Myocyte (in vitro differentiated cells): ENCODE results near the gene XPO6. TPM values are rescaled to one million over a fixed set of nuclear protein-coding genes. Genes with fewer than 3 reads are reported as not detected.
"Not testable (repeated sequence)": the region's sequence is repeated elsewhere in the genome, so short reads cannot be mapped to it uniquely, and the experiment has no call there.

Source experiments
- DNase-seq: peaks from one replicate; pipeline ENCODE4 v3.0.0-alpha.2; 2012; ENCODE audit warnings: low read depth
- polyA plus RNA-seq: library from polyadenylated mRNA; unstranded; fragments of >200 nt; gene quantifications from one replicate; pipeline ENCODE4 v1.2.1, GENCODE V29; 2012; ENCODE audit warnings: missing spikeins
- total RNA-seq: library from RNA; depleted of rRNA; stranded (reverse); fragments of >200 nt; gene quantifications from 2 replicates; pipeline ENCODE4 v1.2.3, GENCODE V29; 2014

The XPO6 gene, protein sequence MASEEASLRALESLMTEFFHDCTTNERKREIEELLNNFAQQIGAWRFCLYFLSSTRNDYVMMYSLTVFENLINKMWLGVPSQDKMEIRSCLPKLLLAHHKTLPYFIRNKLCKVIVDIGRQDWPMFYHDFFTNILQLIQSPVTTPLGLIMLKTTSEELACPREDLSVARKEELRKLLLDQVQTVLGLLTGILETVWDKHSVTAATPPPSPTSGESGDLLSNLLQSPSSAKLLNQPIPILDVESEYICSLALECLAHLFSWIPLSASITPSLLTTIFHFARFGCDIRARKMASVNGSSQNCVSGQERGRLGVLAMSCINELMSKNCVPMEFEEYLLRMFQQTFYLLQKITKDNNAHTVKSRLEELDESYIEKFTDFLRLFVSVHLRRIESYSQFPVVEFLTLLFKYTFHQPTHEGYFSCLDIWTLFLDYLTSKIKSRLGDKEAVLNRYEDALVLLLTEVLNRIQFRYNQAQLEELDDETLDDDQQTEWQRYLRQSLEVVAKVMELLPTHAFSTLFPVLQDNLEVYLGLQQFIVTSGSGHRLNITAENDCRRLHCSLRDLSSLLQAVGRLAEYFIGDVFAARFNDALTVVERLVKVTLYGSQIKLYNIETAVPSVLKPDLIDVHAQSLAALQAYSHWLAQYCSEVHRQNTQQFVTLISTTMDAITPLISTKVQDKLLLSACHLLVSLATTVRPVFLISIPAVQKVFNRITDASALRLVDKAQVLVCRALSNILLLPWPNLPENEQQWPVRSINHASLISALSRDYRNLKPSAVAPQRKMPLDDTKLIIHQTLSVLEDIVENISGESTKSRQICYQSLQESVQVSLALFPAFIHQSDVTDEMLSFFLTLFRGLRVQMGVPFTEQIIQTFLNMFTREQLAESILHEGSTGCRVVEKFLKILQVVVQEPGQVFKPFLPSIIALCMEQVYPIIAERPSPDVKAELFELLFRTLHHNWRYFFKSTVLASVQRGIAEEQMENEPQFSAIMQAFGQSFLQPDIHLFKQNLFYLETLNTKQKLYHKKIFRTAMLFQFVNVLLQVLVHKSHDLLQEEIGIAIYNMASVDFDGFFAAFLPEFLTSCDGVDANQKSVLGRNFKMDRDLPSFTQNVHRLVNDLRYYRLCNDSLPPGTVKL
- 53.6 and 62.5 TPM in 2 replicates for total RNA-seq
- polyA plus RNA-seq, result 74.4 TPM

DNA sequence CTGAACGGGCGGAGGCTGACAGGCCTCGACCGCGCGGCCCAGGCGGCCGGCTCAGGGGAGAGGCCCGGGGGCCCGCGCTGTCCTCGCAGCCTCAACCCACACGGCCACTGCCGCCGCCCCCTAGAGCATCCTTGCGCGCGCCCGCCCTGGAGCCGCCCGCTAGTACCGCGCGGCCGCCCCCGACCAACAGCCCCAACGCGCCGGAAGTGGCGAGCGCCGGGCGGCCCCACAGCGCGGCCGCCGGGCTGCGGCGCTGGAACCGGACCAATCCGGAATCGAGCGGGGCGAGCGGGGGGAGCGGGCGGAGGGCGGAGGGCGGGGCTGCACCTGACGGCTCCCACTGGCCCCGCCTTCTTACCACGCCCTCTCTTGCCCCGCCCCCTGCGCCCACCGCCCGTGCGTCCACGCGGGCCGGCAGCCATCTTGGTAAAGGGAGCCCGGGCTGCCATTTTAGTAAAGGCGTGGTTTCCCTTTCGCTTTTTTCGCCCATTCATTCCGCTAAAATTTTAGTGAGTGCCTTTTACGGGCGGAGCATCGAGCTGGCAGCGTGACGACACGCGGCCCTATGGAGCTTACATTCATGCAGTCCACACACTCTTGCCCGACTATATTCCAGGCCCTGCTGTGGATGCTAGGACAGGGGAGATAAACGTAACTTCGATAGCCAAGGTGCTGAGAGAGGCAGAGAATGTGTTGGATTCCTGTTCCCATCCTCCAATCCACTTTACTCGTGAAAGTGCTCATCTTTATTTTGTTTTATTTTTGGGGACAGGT, at the start of gene XPO6:
Gene XPO6 (minus strand): TSS at position 208 of the 774 bp plus-strand sequence. CDS start 597 bp downstream, outside the sequence.
- peak; percentile 93 for DNase-seq

DNA sequence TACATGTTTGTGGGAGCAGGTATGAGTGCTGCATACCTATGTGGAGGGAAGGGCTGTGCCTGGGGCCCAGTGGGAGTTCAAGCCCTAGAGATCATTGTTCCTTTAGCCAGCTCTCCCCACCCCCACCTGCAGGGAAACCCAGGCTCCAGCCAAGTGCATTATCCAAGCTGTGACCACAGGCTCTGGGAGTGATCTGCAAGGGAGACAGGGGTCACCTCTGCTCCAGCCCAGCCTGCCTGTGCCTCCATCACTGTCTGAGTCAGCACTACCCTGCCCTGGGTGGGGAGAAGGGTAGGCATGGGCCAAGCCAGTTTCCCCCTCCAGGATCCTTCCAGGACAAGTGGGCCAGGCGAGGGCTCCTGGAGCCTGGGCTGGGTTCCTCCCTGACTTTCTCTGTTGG, 48.4 kb upstream of the XPO6 start:
- peak; percentile 79 for DNase-seq

DNA sequence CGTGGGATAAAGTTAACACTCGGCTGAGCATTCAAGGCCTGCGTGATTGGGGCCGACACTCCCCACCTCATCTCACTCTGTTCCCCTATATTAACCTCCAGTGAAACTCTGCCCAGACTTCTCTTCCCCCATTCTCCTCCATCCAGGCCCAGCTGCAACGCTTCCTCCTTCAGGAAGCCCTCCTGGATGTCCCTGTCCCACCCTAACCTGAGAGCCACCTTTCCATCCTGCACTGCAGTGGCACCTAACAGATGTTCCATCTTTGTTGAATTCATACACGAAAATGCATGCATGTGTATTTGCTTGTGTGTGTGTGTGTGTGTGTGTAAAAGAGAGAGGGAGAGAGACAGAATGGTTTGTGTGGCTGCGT, 48.0 kb upstream of the XPO6 start:
- no peak for DNase-seq

DNA sequence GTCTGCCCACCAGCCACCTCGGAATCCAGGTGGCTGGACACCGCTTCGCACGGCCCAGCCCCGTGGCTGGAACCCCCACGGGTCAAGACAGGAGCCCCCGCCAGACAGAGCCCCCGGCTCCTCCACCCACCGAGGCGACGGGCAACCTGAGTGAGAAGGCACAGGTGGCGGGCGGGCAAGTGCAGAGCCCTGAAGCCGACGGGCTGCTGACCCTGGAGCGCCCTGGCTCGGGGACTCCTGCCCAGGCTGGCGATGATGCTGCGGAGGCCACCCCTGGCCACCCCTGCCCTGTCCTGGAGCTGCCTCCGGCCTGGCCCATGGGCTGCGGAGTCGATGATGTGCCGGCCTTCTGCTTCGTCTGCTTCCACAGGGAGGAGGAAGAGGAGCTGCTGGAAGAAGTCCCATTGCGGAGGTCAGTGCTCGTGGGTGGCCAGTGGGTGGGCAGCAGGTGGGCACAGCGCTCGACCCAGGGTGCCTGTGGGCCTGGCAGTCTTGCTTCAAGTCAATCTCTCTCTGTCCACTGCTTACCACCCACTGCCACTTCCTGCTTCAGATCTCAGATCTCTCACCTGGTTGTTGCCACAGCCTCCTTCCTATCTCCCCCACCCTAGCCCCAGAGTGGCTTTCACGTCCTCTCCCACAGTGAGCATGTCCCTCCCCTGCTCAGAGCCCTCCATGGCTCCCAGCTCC, 47.5 kb upstream of the XPO6 start:
- DNase-seq, result no peak

DNA sequence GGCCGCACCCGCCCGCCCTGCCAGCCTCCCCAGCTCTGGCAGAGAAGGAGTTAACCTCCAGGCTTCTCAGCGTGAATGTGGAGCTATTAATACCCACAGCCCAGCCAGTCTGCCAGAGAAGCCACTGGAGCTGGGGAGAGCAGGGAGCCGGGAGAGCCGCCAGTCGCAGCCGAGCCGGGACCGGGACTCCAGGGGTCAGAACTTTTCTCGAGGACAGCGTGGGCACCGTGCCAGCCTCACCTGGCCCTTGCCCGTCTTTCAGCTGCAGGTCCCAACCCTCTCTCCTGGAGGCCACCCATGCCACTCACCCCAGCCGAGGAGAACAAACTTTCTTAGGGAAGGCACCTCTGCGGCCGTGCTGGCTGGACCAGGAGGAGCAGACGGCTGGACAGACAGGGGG, 46.8 kb upstream of the XPO6 start:
- peak; percentile 80 for DNase-seq

DNA sequence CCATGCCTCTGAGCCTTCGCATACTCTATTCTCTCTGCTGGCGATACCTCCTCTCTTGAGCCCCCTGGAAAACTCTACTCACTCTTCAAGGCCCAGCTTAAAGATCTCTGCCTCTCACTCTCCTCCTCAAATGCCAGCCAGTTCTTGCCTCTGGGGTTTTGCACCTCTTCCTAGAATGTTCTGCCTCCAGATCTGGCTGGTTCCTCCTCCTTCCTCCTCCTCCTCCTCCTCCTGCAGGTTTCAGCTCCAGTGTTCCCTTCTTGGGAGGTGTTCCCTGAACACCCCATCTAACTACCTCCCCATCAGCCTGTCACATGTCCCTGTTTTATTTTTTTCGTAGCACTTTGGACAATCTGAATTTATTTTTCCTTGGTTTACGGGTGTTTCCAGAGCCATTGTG, 45.5 kb upstream of the XPO6 start:
- no peak for DNase-seq

DNA sequence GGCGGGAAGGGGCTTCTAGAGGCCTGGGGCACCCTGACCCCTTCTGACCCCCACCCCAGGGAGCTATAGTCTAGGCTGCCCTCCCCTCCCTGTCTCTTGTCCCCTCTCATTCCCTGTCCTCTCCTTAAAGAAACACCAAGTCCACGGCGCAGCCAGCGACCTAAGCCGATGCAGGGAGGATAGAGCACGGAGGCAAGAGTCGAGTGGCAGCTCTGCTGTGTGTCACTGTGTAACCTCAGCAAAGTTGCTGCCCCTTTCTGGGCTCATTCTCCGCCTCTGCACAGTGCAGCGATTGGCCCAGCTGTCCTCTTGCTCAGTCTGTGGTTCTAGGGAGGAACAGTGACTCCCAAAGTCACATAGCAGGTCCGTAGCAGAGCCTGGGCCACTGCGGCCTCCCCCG, 44.1 kb upstream of the XPO6 start:
- DNase-seq, result no peak

DNA sequence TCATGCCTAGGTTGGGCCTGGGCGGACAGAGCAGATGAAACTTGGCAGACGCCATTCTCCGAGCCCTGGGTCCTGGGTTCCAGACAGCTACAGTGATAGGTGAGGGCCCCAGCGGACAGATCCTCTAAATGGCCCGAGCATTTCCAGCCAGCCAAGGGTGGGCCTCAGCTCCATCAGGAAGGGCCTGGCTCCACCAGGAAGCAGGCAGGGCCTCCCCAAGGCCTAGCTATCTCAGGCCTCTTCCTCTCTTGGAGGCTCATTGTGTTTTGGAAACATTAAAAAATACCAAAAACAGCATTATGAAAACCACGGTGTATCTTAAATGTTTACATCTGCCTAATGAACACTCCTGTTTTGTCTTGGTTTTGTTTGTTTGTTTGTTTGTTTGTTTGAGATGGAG, 42.4 kb upstream of the XPO6 start:
- no peak for DNase-seq

DNA sequence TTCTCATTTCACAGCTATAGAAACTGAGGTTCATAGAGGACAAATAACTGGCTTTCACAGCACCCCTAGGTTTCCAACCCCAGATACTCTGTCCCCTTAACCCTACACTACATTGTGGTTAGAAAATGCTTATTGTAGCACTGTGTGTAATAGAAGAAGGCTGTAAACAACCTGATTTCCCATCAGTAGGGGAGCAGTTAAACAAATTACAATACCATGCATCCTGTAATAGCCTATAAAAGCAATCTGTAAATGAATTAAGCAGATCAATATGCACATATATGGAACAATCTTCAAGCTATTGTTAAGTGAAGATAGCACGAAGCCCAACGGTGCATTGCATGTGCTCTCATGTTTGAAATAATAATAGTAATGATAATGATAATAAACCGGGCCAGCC, 39.2 kb upstream of the XPO6 start:
- DNase-seq, result no peak

DNA sequence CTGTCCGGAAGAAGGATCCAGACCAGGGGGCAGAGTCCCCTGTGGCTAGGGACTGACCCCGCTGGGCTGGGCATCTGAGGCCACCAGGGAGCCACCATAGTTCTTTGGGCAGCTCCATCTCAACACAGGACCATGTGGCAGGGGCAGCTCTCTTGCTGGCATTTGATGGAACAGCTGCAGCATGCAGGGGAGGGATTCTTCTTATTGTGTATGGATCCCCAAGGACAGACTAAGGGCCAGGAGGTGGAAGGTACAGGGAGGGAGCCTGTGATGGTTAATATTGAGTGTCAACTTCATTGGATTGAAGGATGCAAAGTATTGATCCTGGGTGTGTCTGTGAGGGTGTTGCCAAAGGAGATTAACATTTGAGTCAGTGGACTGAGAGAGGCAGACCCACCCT, 37.7 kb upstream of the XPO6 start:
- peak; percentile 20 for DNase-seq

DNA sequence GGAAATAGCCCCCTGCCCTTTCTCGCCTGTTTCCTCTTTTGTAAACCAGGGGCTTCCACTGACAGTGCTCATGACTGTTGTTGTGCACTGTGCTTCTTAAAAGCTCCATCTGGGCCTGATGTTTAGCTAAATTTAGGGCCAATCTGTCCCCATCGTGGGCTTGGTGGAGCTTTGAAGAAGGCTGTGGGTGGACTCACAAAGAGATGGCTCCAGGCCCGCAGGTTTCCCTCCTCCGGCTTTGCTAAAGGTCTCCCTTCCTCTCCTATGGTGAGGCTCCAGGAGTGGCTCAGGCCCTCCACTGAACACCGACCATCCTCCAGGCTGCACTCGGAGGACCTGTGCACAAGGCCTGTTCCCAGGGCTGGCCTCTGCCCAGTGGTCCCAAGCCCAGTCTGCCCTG, 30.2 kb upstream of the XPO6 start:
- no peak for DNase-seq

DNA sequence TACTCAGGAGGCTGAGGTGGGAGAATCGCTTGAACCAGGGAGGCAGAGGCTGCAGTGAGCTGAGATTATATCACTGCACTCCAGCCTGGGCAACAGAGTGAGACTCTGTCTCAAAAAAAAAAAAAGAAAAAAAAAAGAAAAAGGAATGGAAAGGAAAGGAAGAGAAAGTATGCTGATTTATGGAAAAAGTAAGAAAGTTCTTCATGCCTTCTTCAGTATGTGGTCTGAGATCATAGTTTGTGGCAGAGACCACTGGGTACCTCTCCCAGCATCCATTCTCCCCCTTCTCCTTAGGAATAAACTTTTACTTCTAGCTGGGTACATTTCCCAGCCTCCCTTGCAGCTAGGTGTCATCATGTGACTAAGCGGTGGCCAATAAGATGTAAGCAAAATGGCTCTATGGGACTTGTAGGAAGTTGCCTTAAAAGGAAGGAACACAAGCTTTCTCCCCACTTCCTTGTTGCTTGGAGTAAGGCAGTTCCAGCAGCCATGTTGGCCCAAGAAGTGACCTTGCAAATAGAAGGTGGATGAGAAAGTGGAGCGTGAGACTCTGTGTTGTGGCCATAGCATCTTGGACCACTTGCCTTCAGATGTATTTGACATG, 26.1 kb upstream of the XPO6 start:
- DNase-seq, result no peak

DNA sequence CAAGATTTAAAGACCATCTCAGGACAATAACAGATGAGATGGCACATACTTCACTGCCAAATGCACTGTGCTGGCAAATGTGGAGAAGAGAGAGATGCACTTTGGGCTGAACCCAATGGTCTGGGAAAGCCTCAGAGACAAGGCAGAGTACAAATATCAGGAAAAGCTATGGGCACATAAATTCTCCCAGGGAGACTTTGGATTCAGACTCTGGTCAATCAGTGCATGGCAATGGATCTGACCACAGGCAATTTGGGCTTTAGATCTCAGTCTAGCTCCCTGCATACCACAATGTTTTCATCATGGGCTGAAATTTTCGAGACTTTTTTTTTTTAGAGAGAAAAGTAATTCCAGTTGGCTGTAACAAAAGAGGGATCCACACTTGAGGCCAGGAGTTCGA, 20.0 kb upstream of the XPO6 start:
- DNase-seq, result no peak

DNA sequence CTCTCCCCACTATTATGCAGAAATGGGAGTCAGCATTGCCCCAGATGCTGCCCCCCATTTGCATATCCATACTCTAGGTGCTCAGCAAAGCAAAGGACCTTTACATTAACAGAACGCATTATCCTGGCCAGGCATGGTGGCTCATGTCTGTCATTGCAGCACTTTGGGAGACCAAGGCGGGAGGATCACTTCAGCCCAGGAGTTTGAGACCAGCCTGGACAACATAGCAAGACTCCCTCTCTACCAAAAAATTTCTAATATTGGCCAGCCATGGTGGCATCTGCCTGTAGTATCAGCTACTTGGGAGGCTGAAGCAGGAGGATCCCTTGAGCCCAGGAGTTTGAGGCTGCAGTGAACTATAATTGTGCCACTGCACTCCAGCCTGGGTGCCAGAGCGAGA, 12.1 kb upstream of the XPO6 start:
- not testable (repeated sequence) for DNase-seq

DNA sequence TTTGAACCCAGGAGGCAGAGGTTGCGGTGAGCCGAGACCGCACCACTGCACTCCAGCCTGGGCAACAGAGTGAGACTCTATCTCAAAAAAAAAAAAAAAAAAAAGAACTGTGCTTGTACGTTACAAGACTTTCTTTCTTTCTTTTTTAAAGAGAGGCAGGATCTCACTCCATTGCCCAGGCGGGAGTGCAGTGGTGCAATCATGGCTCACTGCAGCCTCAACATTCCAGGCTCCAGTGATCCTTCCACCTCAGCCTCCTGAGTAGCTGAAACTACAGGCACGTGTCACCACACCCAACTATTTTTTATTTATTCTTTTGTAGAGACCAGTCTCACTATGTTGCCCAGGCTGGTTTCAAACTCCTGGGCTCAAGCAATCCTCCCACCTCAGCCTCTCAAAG, 8.0 kb upstream of the XPO6 start:
- not testable (repeated sequence) for DNase-seq

DNA sequence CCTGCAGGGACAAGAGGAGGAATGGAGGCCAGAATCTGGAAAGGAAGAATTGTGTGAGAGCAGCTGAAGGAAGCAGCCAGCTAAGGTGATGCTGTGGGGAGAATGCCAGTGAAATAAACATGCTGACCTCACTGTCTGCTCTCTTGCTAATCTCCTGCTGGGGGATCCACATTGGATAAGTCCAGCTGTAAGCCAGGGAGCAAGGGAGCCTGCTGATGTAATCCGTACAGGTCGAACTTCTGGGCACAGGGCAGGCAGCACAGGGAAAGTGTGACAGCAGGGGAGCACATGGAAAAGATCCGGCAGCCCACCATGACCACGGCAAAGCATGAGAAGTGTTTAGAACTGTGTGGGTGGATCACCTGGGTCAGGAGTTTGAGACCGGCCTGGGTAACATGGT, 7.5 kb upstream of the XPO6 start:
- DNase-seq, result no peak

DNA sequence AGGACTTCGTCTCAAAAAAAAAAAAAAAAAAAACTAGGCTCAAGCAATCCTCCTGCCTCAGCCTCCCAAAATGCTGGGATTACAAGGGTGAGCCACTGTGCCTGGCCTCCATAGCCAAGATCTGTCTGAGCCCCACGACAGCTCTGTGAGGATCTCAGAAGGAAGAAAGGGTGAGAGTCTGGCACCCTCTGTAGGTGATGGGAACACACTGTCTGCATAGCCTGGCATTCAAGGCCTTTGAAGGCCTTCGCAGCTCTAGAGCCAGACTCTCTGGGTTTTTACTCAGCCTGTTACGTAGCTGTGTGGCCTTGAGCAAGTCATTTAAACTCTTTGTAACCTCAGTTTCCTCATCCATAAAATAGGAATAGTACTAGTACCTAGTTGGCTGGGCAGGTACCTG, 6.3 kb upstream of the XPO6 start:
- DNase-seq, result peak; percentile 36

DNA sequence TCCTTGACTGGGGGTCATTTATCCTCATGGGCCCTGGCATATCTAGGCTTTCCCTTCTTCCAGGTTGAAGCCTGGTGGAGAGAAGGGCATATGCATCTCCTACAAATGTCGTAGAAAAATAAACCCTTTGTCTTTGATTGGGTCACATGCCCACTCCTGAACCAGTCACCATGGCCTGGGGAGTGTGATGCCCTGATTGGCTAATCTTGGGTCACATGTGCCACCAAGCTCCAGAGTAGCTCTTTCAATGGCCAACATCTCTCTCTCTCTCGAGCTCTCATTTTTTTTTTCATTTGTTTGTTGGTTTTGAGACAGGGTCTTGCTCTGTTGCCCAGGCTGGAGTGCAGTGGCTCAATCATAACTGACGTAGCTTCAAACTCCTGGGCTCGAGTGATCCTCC, 5.6 kb upstream of the XPO6 start:
- DNase-seq, result no peak

DNA sequence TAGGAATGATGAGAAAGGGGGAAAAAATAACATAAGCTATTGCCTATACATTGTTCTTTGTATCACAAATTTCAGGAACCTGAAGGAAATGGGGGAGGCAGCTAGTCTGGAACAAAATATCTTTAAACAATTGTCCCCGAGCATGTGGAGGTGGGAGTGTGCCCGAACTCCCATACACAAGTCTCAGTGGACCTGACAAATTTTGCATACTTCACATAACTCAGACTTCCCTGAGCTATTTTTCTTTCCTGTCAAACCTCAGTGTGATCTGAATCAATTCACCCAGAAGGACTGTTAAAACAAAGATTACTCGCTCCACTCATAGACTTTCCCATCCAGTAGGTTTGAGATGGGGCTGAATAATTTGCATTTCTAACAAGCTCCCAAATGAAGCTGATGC, 1.6 kb upstream of the XPO6 start:
- no peak for DNase-seq

DNA sequence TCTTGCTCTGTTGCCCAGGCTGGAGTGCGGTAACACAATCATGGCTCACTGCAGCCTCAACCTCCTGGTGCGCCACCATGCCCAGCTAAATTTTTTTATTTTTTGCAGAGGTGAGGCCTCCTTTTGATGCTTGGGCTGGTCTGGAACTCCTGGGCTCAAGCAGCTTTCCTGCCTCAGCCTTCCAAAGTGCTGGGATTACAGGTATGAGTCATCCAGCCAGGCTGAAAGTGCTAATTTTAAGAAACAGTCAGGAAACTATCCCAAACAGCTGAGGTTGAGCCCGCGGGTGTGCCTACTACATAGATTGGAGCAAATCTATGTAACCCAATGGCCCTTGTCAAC, 738 bp upstream of the XPO6 start:
- peak; percentile 37 for DNase-seq
